Measurements from ENCODE around the gene JAZF1. TPM values are rescaled to one million over a fixed set of nuclear protein-coding genes. Genes with fewer than 3 reads are reported as not detected.

The JAZF1 gene
- total RNA-seq, 1 experiment from 2014 or later, result 0.90 TPM

DNA sequence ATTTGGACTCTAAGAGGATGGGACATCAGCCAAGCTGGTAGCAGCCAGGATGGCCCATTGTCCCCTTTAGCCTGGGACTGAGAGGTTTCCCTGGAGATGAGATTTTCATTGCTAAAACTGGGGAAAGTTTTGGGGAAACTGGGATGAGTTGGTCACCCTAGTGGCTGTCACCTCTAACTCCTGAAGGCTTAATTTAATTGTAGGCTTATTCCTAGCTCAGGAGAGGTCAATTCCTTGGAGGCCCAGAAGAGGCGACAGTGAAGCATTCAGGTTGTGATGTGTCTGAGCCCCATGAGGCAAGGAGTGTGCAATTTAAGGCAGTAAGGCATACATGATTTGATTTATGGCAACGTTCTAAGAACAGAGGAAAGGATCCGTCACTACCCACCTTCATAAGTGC, 24.9 kb upstream of the JAZF1 start:
- no peaks in the 10 kb centered on the region for H3F3A ChIP-seq (ENCODE audit: insufficient read depth, low read depth)
- H3K4me1 ChIP-seq (replicated peaks; ENCODE audit: insufficient read depth), result no peaks in the 10 kb centered on the region
- no peak for DNase-seq
- POLR2A ChIA-PET (ENCODE audit: unreplicated experiment), result no interaction called here
- intact Hi-C loops (cut with micrococcal nuclease; ENCODE audit: unreplicated experiment), result no loop called here
- H3K79me2 ChIP-seq (ENCODE audit: low read depth), result no peaks in the 10 kb centered on the region
- BruUV-seq (replicated peaks), result no TSS peak
- H4K20me1 ChIP-seq (ENCODE audit: insufficient read depth), result no peaks in the 10 kb centered on the region
- no peak overlapping the region for H3K27ac ChIP-seq
- no peak overlapping the region for H3K4me2 ChIP-seq
- CTCF ChIA-PET, result no interaction called here
- no peak overlapping the region for H3K4me3 ChIP-seq
- TF ChIP-seq, protein P1, sequence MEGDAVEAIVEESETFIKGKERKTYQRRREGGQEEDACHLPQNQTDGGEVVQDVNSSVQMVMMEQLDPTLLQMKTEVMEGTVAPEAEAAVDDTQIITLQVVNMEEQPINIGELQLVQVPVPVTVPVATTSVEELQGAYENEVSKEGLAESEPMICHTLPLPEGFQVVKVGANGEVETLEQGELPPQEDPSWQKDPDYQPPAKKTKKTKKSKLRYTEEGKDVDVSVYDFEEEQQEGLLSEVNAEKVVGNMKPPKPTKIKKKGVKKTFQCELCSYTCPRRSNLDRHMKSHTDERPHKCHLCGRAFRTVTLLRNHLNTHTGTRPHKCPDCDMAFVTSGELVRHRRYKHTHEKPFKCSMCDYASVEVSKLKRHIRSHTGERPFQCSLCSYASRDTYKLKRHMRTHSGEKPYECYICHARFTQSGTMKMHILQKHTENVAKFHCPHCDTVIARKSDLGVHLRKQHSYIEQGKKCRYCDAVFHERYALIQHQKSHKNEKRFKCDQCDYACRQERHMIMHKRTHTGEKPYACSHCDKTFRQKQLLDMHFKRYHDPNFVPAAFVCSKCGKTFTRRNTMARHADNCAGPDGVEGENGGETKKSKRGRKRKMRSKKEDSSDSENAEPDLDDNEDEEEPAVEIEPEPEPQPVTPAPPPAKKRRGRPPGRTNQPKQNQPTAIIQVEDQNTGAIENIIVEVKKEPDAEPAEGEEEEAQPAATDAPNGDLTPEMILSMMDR (conservative IDR thresholded peaks at IDR 0.05), result no peak
- TF ChIP-seq EZH2 (IDR thresholded peaks at IDR 0.05; ENCODE audit: low read depth), result no peak
- H3K36me3 ChIP-seq (ENCODE audit: low read depth), result no peaks in the 10 kb centered on the region
- H3K9me2 ChIP-seq (ENCODE audit: insufficient read depth), result no peaks in the 10 kb centered on the region
- no peak overlapping the region for H2AFZ ChIP-seq
- no peaks in the 10 kb centered on the region for H3K9me3 ChIP-seq (ENCODE audit: insufficient read depth, low read depth)
- no peaks in the 10 kb centered on the region for H3K27me3 ChIP-seq (ENCODE audit: insufficient read depth, low read depth)

DNA sequence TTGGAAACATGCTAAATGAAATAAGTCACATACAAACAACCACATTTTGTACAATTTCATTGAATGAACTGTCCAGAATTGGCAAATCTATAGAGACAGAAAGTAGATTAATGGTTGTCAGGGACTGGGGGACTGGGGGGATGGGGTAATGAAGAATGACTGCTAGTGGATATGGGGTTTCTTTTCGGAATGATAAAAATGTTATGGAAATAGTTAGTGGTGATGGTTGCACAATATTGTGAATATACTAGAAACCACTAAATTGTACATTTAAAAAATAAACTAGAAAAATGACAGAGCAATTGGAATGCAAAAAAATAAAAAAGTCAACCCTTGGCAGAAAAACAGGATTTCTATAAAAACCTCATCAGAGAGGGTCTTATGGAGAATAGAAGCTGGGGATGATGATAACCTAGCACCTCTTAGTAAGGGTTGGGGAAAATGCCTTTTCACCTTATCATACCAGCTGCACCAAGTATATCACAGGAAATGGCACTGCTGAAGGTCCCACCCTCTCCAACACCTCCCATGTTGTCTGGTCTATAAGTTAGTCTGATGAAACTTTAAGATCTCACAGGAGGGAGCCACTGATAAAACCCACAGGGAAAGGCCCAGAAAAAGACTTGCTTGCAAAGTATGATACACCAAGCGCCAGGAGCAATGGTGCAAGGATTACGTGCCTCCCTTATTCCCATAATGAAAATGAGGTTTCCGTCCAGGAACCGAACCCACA, 23.1 kb upstream of the JAZF1 start:
- BruUV-seq (replicated peaks), result no TSS peak
- no peaks in the 10 kb centered on the region for H3K27me3 ChIP-seq (ENCODE audit: insufficient read depth, low read depth)
- no peak overlapping the region for H2AFZ ChIP-seq
- ChIA-PET POLR2A (ENCODE audit: unreplicated experiment) (no interaction called here), CTCF (no interaction called here)
- H3K36me3 ChIP-seq (ENCODE audit: low read depth), result no peaks in the 10 kb centered on the region
- H3K4me3 ChIP-seq, result no peak overlapping the region
- TF ChIP-seq, protein P1 (conservative IDR thresholded peaks at IDR 0.05), result no peak
- TF ChIP-seq EZH2 (IDR thresholded peaks at IDR 0.05; ENCODE audit: low read depth), result no peak
- intact Hi-C loops (cut with micrococcal nuclease; ENCODE audit: unreplicated experiment), result no loop called here
- H4K20me1 ChIP-seq (ENCODE audit: insufficient read depth), result no peaks in the 10 kb centered on the region
- H3K79me2 ChIP-seq (ENCODE audit: low read depth), result no peaks in the 10 kb centered on the region
- no peak for DNase-seq
- no peak overlapping the region for H3K27ac ChIP-seq
- no peaks in the 10 kb centered on the region for H3K9me2 ChIP-seq (ENCODE audit: insufficient read depth)
- H3K4me1 ChIP-seq (replicated peaks; ENCODE audit: insufficient read depth), result no peaks in the 10 kb centered on the region
- H3F3A ChIP-seq (ENCODE audit: insufficient read depth, low read depth), result no peaks in the 10 kb centered on the region
- H3K9me3 ChIP-seq (ENCODE audit: insufficient read depth, low read depth), result no peaks in the 10 kb centered on the region
- H3K4me2 ChIP-seq, result no peak overlapping the region

DNA sequence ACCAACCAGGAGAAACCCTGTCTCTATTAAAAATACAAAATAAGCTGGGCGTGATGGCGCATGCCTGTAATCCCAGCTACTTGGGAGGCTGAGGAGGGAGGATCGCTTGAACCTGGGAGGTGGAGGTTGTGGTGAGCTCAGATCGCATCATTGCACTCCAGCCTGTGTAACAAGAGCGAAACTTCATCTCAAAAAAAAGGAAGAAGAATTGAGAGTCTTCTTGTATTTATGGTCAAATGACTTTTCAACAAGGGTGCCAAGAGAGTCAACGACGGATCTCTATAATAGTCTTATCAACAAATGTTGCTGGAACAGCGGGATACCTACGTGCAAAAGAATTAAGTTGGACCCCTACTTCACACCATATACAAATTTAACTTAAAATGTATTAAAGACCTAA, 21.6 kb upstream of the JAZF1 start:
- H3K4me2 ChIP-seq, result no peak overlapping the region
- TF ChIP-seq EZH2 (IDR thresholded peaks at IDR 0.05; ENCODE audit: low read depth), result no peak
- TF ChIP-seq, protein P1 (conservative IDR thresholded peaks at IDR 0.05), result no peak
- H3K79me2 ChIP-seq (ENCODE audit: low read depth), result no peaks in the 10 kb centered on the region
- no peaks in the 10 kb centered on the region for H3K27me3 ChIP-seq (ENCODE audit: insufficient read depth, low read depth)
- CTCF ChIA-PET, result no interaction called here
- no peaks in the 10 kb centered on the region for H3K4me1 ChIP-seq (replicated peaks; ENCODE audit: insufficient read depth)
- no peaks in the 10 kb centered on the region for H3K9me3 ChIP-seq (ENCODE audit: insufficient read depth, low read depth)
- H3K9me2 ChIP-seq (ENCODE audit: insufficient read depth), result no peaks in the 10 kb centered on the region
- no peak for DNase-seq
- no peak overlapping the region for H3K27ac ChIP-seq
- no peaks in the 10 kb centered on the region for H3K36me3 ChIP-seq (ENCODE audit: low read depth)
- no peaks in the 10 kb centered on the region for H3F3A ChIP-seq (ENCODE audit: insufficient read depth, low read depth)
- no peak overlapping the region for H3K4me3 ChIP-seq
- intact Hi-C loops (cut with micrococcal nuclease; ENCODE audit: unreplicated experiment), result no loop called here
- no peaks in the 10 kb centered on the region for H4K20me1 ChIP-seq (ENCODE audit: insufficient read depth)
- POLR2A ChIA-PET (ENCODE audit: unreplicated experiment), result no interaction called here
- BruUV-seq (replicated peaks), result no TSS peak
- H2AFZ ChIP-seq, result no peak overlapping the region

Measured in PC-9 (cell line).